ENCODE measurements around the gene CDSN.

The CDSN gene

GRCh38 chr6:31116661-31117385, 3.4 kb downstream of the CDSN start:
- DNase-seq (ENCODE audit: low read depth) = no peak

- DNase-seq (ENCODE audit: low read depth) = no peak
Observed at GRCh38 chr6:31115941-31116560, 4.2 kb downstream of the CDSN start.

- no peak for DNase-seq (ENCODE audit: low read depth)
Observed at GRCh38 chr6:31114970-31115849, 5.0 kb downstream of the CDSN start.

- DNase-seq (ENCODE audit: low read depth) = peak; percentile 95
Observed at GRCh38 chr6:31114541-31114878, 5.7 kb downstream of the CDSN start, which contains the start of gene PSORS1C1. Gene PSORS1C1 (plus strand): TSS chr6:31114800. CDS start chr6:31129633, 14,833 bp downstream.

GRCh38 chr6:31113861-31114540, 6.2 kb downstream of the CDSN start:
- DNase-seq (ENCODE audit: low read depth) = peak; percentile 93

GRCh38 chr6:31112478-31112877, 7.8 kb downstream of the CDSN start, which contains the start of gene C6orf15:
Gene C6orf15 (minus strand): TSS chr6:31112575. CDS start chr6:31112555, 20 bp downstream.
- no peak for DNase-seq (ENCODE audit: low read depth)

GRCh38 chr6:31111712-31112111, 8.5 kb downstream of the CDSN start:
- no peak for DNase-seq (ENCODE audit: low read depth)

- DNase-seq (ENCODE audit: low read depth) = no peak
Observed at GRCh38 chr6:31110825-31111582, 9.2 kb downstream of the CDSN start.

GRCh38 chr6:31107052-31107451, 13.2 kb downstream of the CDSN start:
- DNase-seq (ENCODE audit: low read depth) = no peak

- no peak for DNase-seq (ENCODE audit: low read depth)
Observed at GRCh38 chr6:31103136-31103535, 17.1 kb downstream of the CDSN start.

- no peak for DNase-seq (ENCODE audit: low read depth)
Observed at GRCh38 chr6:31098449-31098938, 21.8 kb downstream of the CDSN start.

- no peak for DNase-seq (ENCODE audit: low read depth)
Observed at GRCh38 chr6:31096656-31097055, 23.6 kb downstream of the CDSN start.

- DNase-seq (ENCODE audit: low read depth) = no peak
Observed at GRCh38 chr6:31096215-31096614, 24.0 kb downstream of the CDSN start.

GRCh38 chr6:31094389-31094881, 25.8 kb downstream of the CDSN start:
- DNase-seq (ENCODE audit: low read depth) = no peak

- DNase-seq (ENCODE audit: low read depth) = no peak
Observed at GRCh38 chr6:31092769-31093505, 27.3 kb downstream of the CDSN start.

- DNase-seq (ENCODE audit: low read depth) = no peak
Observed at GRCh38 chr6:31092238-31092637, 28.0 kb downstream of the CDSN start.

GRCh38 chr6:31091680-31092079, 28.6 kb downstream of the CDSN start:
- no peak for DNase-seq (ENCODE audit: low read depth)

- DNase-seq (ENCODE audit: low read depth) = no peak
Observed at GRCh38 chr6:31090973-31091364, 29.3 kb downstream of the CDSN start.

GRCh38 chr6:31090275-31090972, 29.8 kb downstream of the CDSN start:
- DNase-seq (ENCODE audit: low read depth) = no peak
